Nephron progenitor cell (in vitro differentiated cells): ENCODE results near the gene ARHGEF4.

Experiments
- DNase-seq: peaks from one replicate; pipeline ENCODE4 v3.0.0; 2021
- H3K27ac Mint-ChIP-seq: 2 replicates; pipeline ENCODE4 v1.8.0; 2021; ENCODE audit warnings: mild to moderate bottlenecking, moderate library complexity, mixed read lengths
- H3K27me3 Mint-ChIP-seq: 2 replicates; pipeline ENCODE4 v1.8.0; 2021; ENCODE audit warnings: mild to moderate bottlenecking, low read depth, mixed read lengths; ENCODE audit not compliant: poor library complexity
- H3K36me3 Mint-ChIP-seq: 2 replicates; pipeline ENCODE4 v1.8.0; 2021; ENCODE audit warnings: low read depth, mixed read lengths
- H3K4me1 Mint-ChIP-seq: 2 replicates; pipeline ENCODE4 v1.8.0; 2021; ENCODE audit warnings: mixed read lengths
- H3K4me3 Mint-ChIP-seq: 2 replicates; pipeline ENCODE4 v1.8.0; 2021; ENCODE audit warnings: mild to moderate bottlenecking, moderate library complexity, mixed read lengths
- H3K9me3 Mint-ChIP-seq: 2 replicates; pipeline ENCODE4 v1.8.0; 2021; ENCODE audit warnings: mild to moderate bottlenecking, moderate library complexity, mixed read lengths
- TF ChIP-seq, protein P1 (sequence below): fragments of 200-600 bp; sonication (generic); IDR thresholded peaks from 2 replicates; pipeline ENCODE4 v1.5.0; 2021; ENCODE audit warnings: antibody characterized with exemption

ARHGEF4 gene

DNA sequence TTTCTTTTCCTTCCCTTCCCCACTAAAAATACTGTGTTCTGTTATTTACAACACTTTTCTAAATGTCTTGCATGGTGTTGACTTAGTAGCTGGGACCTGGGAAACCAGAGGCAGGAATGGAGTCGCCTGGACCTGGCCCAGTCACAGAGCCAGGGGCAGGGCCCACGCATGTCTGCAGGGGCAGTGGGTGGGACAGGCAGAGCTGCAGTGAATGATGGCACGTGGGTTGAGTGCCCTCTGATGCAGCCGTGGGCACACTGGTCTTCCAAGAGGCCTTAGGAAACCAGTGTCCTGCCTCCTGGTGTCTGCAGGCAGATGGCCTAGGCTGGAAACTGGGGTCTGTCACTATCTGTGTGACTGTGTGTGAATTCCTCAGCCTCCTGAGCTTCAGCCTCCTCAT is 46.8 kb downstream of the ARHGEF4 start:
- peaks cover 8% of the 10 kb centered on the region for H3K27me3 Mint-ChIP-seq
- TF ChIP-seq, protein P1, sequence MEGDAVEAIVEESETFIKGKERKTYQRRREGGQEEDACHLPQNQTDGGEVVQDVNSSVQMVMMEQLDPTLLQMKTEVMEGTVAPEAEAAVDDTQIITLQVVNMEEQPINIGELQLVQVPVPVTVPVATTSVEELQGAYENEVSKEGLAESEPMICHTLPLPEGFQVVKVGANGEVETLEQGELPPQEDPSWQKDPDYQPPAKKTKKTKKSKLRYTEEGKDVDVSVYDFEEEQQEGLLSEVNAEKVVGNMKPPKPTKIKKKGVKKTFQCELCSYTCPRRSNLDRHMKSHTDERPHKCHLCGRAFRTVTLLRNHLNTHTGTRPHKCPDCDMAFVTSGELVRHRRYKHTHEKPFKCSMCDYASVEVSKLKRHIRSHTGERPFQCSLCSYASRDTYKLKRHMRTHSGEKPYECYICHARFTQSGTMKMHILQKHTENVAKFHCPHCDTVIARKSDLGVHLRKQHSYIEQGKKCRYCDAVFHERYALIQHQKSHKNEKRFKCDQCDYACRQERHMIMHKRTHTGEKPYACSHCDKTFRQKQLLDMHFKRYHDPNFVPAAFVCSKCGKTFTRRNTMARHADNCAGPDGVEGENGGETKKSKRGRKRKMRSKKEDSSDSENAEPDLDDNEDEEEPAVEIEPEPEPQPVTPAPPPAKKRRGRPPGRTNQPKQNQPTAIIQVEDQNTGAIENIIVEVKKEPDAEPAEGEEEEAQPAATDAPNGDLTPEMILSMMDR = no peak
- no peak overlapping the region for H3K27ac Mint-ChIP-seq
- no peaks in the 10 kb centered on the region for H3K4me1 Mint-ChIP-seq
- no peaks in the 10 kb centered on the region for H3K36me3 Mint-ChIP-seq
- peaks cover 10% of the 10 kb centered on the region for H3K9me3 Mint-ChIP-seq
- H3K4me3 Mint-ChIP-seq = no peak overlapping the region
- DNase-seq = no peak

DNA sequence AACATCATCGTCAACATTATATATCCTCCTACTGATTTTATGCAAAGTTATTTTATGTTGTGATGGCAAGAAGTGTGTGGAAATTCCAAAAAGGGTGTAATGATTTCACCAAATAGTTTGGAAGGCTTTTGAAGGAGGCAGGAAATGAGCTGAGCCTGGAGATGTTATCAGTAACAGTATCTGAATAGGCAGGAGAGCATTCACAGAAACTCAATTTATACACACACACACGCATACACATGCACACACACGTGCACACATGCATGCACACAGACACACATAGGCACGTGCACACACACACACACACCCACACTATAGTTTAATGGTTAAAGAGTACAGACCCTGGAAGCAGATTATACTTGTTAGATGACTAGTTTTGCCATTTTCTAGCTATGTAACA is 47.3 kb downstream of the ARHGEF4 start:
- H3K36me3 Mint-ChIP-seq = no peaks in the 10 kb centered on the region
- no peak for DNase-seq
- TF ChIP-seq, protein P1 = no peak
- H3K9me3 Mint-ChIP-seq = peaks cover 4% of the 10 kb centered on the region
- no peak overlapping the region for H3K4me3 Mint-ChIP-seq
- H3K27ac Mint-ChIP-seq = no peak overlapping the region
- H3K4me1 Mint-ChIP-seq = no peaks in the 10 kb centered on the region
- peaks cover 8% of the 10 kb centered on the region for H3K27me3 Mint-ChIP-seq

DNA sequence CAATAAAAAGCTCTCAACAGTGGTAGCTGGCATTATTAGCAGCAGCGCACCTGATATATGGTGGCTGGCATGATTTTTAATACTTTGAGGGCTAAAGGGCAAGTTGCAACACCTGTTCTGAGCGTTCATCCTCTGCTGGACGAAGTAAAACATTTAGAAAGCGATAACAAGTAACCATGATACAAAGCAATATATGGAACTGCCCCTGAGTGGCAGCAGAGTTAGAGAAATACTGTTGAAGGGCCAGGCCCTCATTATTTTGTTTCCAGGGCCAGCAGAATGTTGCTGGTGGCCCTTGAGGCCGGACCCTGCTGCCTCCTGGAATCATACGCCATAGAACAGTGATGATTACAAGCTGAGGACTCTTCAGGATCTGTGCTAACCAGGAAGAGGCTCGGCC is 47.8 kb downstream of the ARHGEF4 start:
- DNase-seq = no peak
- H3K36me3 Mint-ChIP-seq = no peaks in the 10 kb centered on the region
- no peak overlapping the region for H3K27ac Mint-ChIP-seq
- TF ChIP-seq, protein P1 = no peak
- peaks cover 8% of the 10 kb centered on the region for H3K27me3 Mint-ChIP-seq
- H3K4me1 Mint-ChIP-seq = no peaks in the 10 kb centered on the region
- no peak overlapping the region for H3K4me3 Mint-ChIP-seq
- H3K9me3 Mint-ChIP-seq = peaks cover 4% of the 10 kb centered on the region

DNA sequence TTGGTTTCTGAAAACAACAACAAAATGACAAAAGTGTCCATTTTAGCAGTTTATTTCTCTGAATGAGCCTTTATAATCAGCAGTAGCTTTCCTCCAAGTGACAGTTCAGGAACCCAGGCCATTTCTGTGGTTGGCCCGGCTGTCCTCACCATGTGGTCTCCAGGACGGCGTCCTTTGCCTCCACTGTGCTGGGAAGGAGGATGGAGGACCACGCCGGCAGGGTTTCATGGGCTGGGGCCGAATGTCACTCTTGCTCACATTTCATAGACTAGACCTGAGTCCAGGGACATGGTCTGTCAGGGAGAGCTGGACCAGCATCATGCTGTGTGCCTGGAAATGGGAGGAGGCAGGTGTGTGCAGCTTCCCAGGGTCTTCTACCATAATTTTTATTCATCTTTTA is 50.9 kb downstream of the ARHGEF4 start:
- H3K36me3 Mint-ChIP-seq = no peaks in the 10 kb centered on the region
- no peak overlapping the region for H3K27ac Mint-ChIP-seq
- no peaks in the 10 kb centered on the region for H3K9me3 Mint-ChIP-seq
- H3K4me3 Mint-ChIP-seq = no peak overlapping the region
- DNase-seq = no peak
- H3K4me1 Mint-ChIP-seq = peaks cover 9% of the 10 kb centered on the region
- TF ChIP-seq, protein P1 = no peak
- peaks cover 12% of the 10 kb centered on the region for H3K27me3 Mint-ChIP-seq

DNA sequence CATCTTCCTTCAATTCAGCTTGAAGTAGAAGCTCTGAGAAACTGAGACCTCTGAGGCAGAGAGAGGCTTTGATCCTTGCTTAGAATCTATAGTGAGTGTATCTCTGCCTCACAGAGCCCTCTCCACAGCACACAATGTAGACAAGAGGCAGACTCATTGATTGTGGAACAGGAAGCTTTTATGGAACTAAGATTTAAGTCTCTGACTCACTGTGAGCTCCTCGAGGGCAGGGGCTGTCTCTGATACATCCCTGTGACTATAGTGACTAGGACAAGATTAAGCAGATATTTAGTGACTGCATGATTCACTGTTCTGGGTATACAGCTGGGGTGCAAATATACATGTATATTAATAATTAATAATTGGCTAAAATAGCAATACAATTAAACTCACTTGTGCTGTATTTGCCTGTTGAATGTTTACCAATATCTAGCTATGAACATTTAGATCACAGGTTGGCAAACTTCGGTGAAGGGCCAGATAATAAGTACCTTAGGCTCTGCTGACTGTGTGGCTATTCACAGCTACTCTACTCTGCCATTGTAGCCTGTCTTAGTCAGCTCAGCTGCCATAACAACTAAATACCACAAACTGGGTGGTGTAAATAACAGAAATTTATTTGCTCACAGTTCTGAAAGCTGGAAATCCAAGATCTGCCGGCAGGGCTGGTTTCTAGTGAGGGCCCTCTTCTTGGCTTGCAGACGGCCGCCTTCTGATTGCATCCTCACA is 54.4 kb downstream of the ARHGEF4 start:
- H3K4me1 Mint-ChIP-seq = peaks cover 18% of the 10 kb centered on the region
- H3K27ac Mint-ChIP-seq = no peak overlapping the region
- no peak for DNase-seq
- peaks cover 4% of the 10 kb centered on the region for H3K9me3 Mint-ChIP-seq
- H3K36me3 Mint-ChIP-seq = no peaks in the 10 kb centered on the region
- H3K27me3 Mint-ChIP-seq = peaks cover 16% of the 10 kb centered on the region
- TF ChIP-seq, protein P1 = no peak
- no peak overlapping the region for H3K4me3 Mint-ChIP-seq

DNA sequence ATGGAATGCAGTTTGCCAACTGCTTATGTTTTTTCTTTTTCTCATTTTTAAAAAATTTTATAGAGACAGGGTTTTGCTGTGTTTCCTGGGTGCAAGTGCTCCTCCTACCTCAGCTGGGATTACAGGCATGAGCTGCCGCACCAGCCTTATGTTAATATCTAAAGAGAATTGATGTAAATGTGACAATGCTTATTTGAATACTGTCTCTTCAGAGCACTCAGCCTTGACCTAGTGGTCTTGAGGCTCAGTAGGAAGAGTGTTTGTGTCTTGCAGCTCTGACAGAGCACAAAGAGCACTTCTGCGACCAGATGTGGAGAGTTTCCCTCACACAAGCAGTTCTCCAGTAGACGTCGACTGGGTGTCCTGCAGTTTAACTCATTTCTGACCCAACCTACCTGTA is 55.3 kb downstream of the ARHGEF4 start:
- Mint-ChIP-seq H3K4me3 (no peak overlapping the region), H3K36me3 (no peaks in the 10 kb centered on the region), H3K4me1 (peaks cover 18% of the 10 kb centered on the region), H3K27me3 (peaks cover 16% of the 10 kb centered on the region), H3K9me3 (peaks cover 4% of the 10 kb centered on the region), H3K27ac (peak overlapping the region; percentile 72)
- no peak for DNase-seq
- TF ChIP-seq, protein P1 = no peak
